Neuronal stem cell (in vitro differentiated cells): ENCODE measurements around the gene CHN2.

ENCODE experiments used
- DNase-seq: peaks from one replicate; pipeline ENCODE4 v3.0.0-alpha.2; 2013; ENCODE audit warnings: low spot score
- H2AFZ ChIP-seq: one replicate; pipeline ENCODE4 v1.6.1; 2013; ENCODE audit warnings: mild to moderate bottlenecking, low read length, inconsistent platforms
- H2AK5ac ChIP-seq: 2 replicates; pipeline ENCODE4 v1.6.1; 2013; ENCODE audit warnings: low read depth, mild to moderate bottlenecking, inconsistent platforms, low read length, moderate library complexity, mixed read lengths
- H2BK120ac ChIP-seq: 2 replicates; pipeline ENCODE4 v1.6.1; 2013; ENCODE audit warnings: low read depth, mild to moderate bottlenecking, inconsistent platforms, low read length, moderate library complexity, mixed read lengths
- H2BK12ac ChIP-seq: one replicate; pipeline ENCODE4 v1.6.1; 2013; ENCODE audit warnings: low read length, inconsistent platforms
- H2BK15ac ChIP-seq: 2 replicates; pipeline ENCODE4 v1.6.1; 2013; ENCODE audit warnings: mild to moderate bottlenecking, low read length, inconsistent platforms, mixed read lengths
- H2BK5ac ChIP-seq: one replicate; pipeline ENCODE4 v1.6.1; 2013; ENCODE audit warnings: inconsistent platforms, mild to moderate bottlenecking, low read length, moderate library complexity
- H3K14ac ChIP-seq: one replicate; pipeline ENCODE4 v1.6.1; 2013; ENCODE audit warnings: low read length, inconsistent platforms
- H3K18ac ChIP-seq: 2 replicates; pipeline ENCODE4 v1.6.1; 2013; ENCODE audit warnings: low read length, inconsistent platforms
- H3K23ac ChIP-seq: 2 replicates; pipeline ENCODE4 v1.6.1; 2013; ENCODE audit warnings: low read depth, mild to moderate bottlenecking, mixed read lengths, low read length, inconsistent platforms; ENCODE audit not compliant: poor library complexity
- H3K27ac ChIP-seq: replicated peaks from 3 replicates; pipeline ENCODE4 v1.5.1; 2013; ENCODE audit warnings: low read length, inconsistent platforms
- H3K27me3 ChIP-seq, 3 experiments: 2 replicates each; pipeline ENCODE4 v1.6.1; 2013; ENCODE audit warnings: low read length in 3 of 3, mild to moderate bottlenecking in 2 of 3, inconsistent platforms in 1 of 3, low read depth in 1 of 3, mixed read lengths in 1 of 3, moderate library complexity in 1 of 3; ENCODE audit not compliant: control insufficient read depth in 3 of 3, insufficient read depth in 3 of 3
- H3K36me3 ChIP-seq, 2 donors: replicated peaks in 1 of 2; 2 replicates each; pipeline ENCODE4 v1.6.1; 2013; ENCODE audit warnings: low read length in 2 of 2; ENCODE audit not compliant: control insufficient read depth in 2 of 2, insufficient read depth in 2 of 2
- H3K4ac ChIP-seq: 2 replicates; pipeline ENCODE4 v1.6.1; 2013; ENCODE audit warnings: inconsistent platforms, mild to moderate bottlenecking, low read length, moderate library complexity
- H3K4me1 ChIP-seq, 2 donors: 1 replicate in 1 of 2; 2 replicates in 1 of 2; pipeline ENCODE4 v1.6.1; 2013; ENCODE audit warnings: low read length in 2 of 2, low read depth in 1 of 2; ENCODE audit not compliant: control insufficient read depth in 2 of 2, insufficient read depth in 1 of 2
- H3K4me2 ChIP-seq: one replicate; pipeline ENCODE4 v1.6.1; 2013; ENCODE audit warnings: mild to moderate bottlenecking, low read length, inconsistent platforms; ENCODE audit not compliant: insufficient read depth, poor library complexity, severe bottlenecking
- H3K4me3 ChIP-seq, 2 donors: 2 replicates each; pipeline ENCODE4 v1.5.1; 2013; ENCODE audit warnings: low read length in 2 of 2, mild to moderate bottlenecking in 2 of 2, inconsistent platforms in 1 of 2, moderate library complexity in 1 of 2
- H3K79me1 ChIP-seq: one replicate; pipeline ENCODE4 v1.6.1; 2013; ENCODE audit warnings: low read depth, mild to moderate bottlenecking, inconsistent platforms, low read length, moderate library complexity
- H3K9ac ChIP-seq: one replicate; pipeline ENCODE4 v1.6.1; 2013; ENCODE audit warnings: mild to moderate bottlenecking, low read depth, low read length, inconsistent platforms; ENCODE audit not compliant: poor library complexity
- H3K9me3 ChIP-seq, 2 donors: replicated peaks in 1 of 2; 2 replicates each; pipeline versions ENCODE3 to v1.6.1; 2013; ENCODE audit warnings: low read length in 2 of 2, mild to moderate bottlenecking in 2 of 2, inconsistent platforms in 1 of 2, low read depth in 1 of 2, mixed read lengths in 1 of 2, moderate library complexity in 1 of 2; ENCODE audit not compliant: control insufficient read depth in 2 of 2, insufficient read depth in 1 of 2
- H4K8ac ChIP-seq: one replicate; pipeline ENCODE4 v1.6.1; 2013; ENCODE audit warnings: low read depth, mild to moderate bottlenecking, inconsistent platforms, low read length, moderate library complexity
- H4K91ac ChIP-seq: one replicate; pipeline ENCODE4 v1.6.1; 2013; ENCODE audit warnings: low read length, low read depth, mild to moderate bottlenecking, inconsistent platforms; ENCODE audit not compliant: poor library complexity
- WGBS, 2 donors: extraction: QIAGEN DNeasy Blood & Tissue Kit; methylation state at CpG; one replicate each; pipeline ENCODE4 v1.1.7; 2013; ENCODE audit warnings: missing lambda C conversion rate in 2 of 2, mixed read lengths in 1 of 2; ENCODE audit not compliant: insufficient read length in 2 of 2, insufficient replicate concordance in 1 of 2; ENCODE audit errors: extremely low coverage in 2 of 2; 5-methylcytosine and 5-hydroxymethylcytosine counted together

Gene CHN2

DNA sequence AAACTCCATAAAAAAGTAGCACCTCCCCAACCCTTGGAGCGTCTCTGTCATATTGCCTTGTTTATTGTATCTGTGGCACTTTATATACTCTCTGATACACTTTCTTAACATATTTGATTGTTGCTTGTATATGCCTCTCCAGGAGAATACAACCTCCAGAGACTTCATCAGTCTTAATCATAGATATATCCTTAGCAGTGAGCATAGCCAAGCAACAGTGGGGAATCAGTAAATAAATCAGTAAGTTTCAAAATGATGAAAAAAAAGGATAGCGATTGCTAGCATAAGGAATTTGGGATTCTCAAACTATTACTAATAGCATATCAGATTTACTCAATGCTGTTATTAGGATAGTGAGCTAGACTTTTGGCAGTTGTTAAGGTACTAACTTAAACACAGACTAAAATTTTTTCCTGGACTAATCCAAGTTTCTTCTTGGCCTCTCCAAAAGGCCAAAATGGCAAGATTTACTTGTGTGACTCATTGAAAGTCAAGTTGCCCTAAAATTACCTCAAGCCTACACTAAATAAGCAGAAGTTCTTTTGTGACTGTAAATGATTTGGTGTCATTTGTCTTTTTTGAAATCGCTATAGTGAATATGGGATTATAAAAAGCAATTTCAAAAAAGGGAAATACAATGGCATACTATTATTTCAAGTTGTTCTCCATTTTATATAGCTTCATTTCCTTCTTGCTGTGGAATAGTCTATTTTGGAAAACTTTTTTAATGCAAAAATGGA lies 177.9 kb downstream of the CHN2 start:
- no CpG with 5 or more reads among the region's 3 CpGs for WGBS, 2 donors
- Histone ChIP-seq H3K79me1 (no peaks in the 10 kb centered on the region), H3K18ac (no peak overlapping the region)

DNA sequence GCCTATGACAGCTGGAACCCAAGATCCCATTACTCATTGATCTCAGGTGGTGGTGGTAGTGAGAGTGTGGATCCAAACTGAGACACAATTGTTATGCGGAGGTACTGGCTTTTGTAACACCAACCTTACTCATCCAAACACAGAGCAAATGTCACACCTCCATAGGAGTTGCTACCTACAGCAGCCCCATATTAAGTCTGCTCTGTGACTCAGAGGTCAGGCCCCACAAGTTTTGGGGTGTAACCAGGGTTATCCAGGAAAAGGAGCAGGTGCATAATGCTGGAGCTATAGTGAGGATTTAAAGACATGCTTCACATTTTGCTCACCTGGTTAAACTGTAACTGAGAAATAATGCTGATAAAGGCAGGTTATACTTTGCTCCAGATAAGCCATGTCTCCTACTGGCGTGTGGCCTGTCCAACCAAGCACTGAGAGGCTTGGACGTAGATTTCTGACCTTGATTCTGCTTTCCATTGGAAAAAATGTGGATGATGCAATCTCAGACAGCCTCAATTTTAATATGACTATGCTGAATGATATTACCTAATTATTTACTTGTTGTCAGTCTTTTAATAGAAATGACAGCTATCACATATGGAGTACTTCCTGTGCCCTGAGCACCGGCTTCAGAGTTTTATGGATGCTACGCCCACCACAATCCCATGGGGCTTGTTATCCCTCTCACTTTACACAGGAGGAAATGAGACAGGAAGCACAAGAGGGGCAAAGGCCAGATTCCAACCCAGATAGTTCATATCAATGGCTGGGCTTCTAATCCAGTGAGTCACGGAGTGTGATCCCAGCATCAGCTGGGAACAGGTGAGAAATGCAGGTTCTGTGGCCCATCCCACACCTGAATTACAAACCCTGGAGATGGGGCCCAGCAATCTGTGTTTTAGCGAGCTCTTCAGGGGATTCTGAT lies 181.3 kb downstream of the CHN2 start:
- H3K14ac ChIP-seq: no peak overlapping the region
- H2BK5ac ChIP-seq: no peak overlapping the region
- no peaks in the 10 kb centered on the region for H3K79me1 ChIP-seq
- H3K36me3 ChIP-seq: no peaks in the 10 kb centered on the region
- H3K9ac ChIP-seq: no peak overlapping the region
- H3K4ac ChIP-seq: no peak overlapping the region
- H3K23ac ChIP-seq: no peak overlapping the region
- no peaks in the 10 kb centered on the region for H3K9me3 ChIP-seq
- no peak overlapping the region for H2AK5ac ChIP-seq
- H3K4me2 ChIP-seq: no peak overlapping the region
- H3K4me3 ChIP-seq: no peak overlapping the region
- H2BK15ac ChIP-seq: no peak overlapping the region
- WGBS, 2 donors: no CpG with 5 or more reads among the region's 7 CpGs
- no peak for DNase-seq
- no peak overlapping the region for H3K18ac ChIP-seq
- no peak overlapping the region for H2BK120ac ChIP-seq
- no peak overlapping the region for H2AFZ ChIP-seq
- H4K8ac ChIP-seq: no peak overlapping the region
- no peak overlapping the region for H3K27ac ChIP-seq
- H2BK12ac ChIP-seq: no peak overlapping the region
- no peak overlapping the region for H4K91ac ChIP-seq
- H3K27me3 ChIP-seq: no peaks in the 10 kb centered on the region
- no peaks in the 10 kb centered on the region for H3K4me1 ChIP-seq

More for the DNA sequence above, 177.9 kb downstream of the CHN2 start:
- Histone ChIP-seq H2BK5ac (no peak overlapping the region), H3K14ac (no peak overlapping the region), H3K4me3 (no peak overlapping the region), H3K23ac (no peak overlapping the region), H2AFZ (no peak overlapping the region), H2BK12ac (no peak overlapping the region), H3K4ac (no peak overlapping the region), H4K91ac (no peak overlapping the region), H3K4me2 (no peak overlapping the region), H3K27ac (no peak overlapping the region), H2BK120ac (no peak overlapping the region), H3K27me3 (no peaks in the 10 kb centered on the region), H3K9me3 (no peaks in the 10 kb centered on the region), H2BK15ac (no peak overlapping the region), H3K4me1 (no peaks in the 10 kb centered on the region), H4K8ac (no peak overlapping the region), H2AK5ac (no peak overlapping the region), H3K36me3 (no peaks in the 10 kb centered on the region), H3K9ac (no peak overlapping the region)
- DNase-seq: no peak

DNA sequence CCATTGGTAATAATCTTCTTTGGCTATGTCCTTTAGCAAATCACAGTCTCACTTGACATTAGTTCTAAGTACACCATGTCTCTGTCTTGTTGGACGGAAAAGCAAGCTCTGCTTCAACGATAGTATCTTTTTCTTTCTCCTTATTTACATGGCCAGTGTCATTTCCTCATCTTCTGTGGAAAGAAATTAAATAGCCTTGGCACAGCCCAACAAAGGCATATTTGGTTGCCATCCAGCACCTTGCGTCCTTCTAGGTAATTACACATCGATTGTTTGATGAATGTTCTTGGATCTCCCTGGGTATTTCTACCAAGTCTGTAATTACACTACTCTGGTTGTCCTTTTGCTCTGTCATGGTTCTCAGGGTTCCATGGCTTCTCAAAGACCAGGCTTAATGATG lies 183.1 kb downstream of the CHN2 start:
- H2BK15ac ChIP-seq: no peak overlapping the region
- H3K4me1 ChIP-seq: no peaks in the 10 kb centered on the region
- H2BK5ac ChIP-seq: no peak overlapping the region
- H4K91ac ChIP-seq: no peak overlapping the region
- WGBS, 2 donors: no CpG with 5 or more reads among the region's 4 CpGs
- H3K18ac ChIP-seq: no peak overlapping the region
- H3K36me3 ChIP-seq: no peaks in the 10 kb centered on the region
- H3K9me3 ChIP-seq: no peaks in the 10 kb centered on the region
- H2BK120ac ChIP-seq: no peak overlapping the region
- H2AK5ac ChIP-seq: no peak overlapping the region
- no peak overlapping the region for H3K4me3 ChIP-seq
- H4K8ac ChIP-seq: no peak overlapping the region
- no peaks in the 10 kb centered on the region for H3K27me3 ChIP-seq
- H3K4ac ChIP-seq: no peak overlapping the region
- H3K14ac ChIP-seq: no peak overlapping the region
- H3K4me2 ChIP-seq: no peak overlapping the region
- H3K23ac ChIP-seq: no peak overlapping the region
- H2BK12ac ChIP-seq: no peak overlapping the region
- H3K27ac ChIP-seq: no peak overlapping the region
- H3K9ac ChIP-seq: no peak overlapping the region
- DNase-seq: no peak
- H2AFZ ChIP-seq: no peak overlapping the region
- no peaks in the 10 kb centered on the region for H3K79me1 ChIP-seq

DNA sequence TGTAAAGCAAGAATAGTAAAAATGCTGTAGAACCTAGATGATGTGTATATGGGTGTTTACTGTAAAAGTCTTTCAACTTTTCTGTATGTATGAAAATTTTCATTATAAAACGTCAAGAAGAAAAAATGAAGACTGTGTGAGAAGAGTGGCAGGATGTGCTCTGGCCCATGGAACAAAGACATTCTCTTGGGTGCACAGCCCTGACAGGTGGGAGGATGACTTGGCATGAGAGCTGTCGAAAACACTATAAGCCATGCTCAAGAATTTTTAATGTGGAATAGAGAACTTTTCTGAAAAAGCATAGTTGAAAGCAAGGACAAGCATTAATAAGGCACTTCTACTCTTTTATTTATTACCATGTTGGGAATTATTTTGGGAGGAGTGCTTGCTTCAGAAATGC lies 185.0 kb downstream of the CHN2 start:
- H2AK5ac ChIP-seq: no peak overlapping the region

More for the DNA sequence above, 185.0 kb downstream of the CHN2 start:
- Histone ChIP-seq H3K4me1 (no peaks in the 10 kb centered on the region), H2BK5ac (no peak overlapping the region), H3K36me3 (no peaks in the 10 kb centered on the region), H3K4me3 (no peak overlapping the region), H3K27ac (no peak overlapping the region), H2BK12ac (no peak overlapping the region), H4K91ac (no peak overlapping the region), H3K14ac (no peak overlapping the region), H3K4ac (no peak overlapping the region), H2BK15ac (no peak overlapping the region), H3K9ac (no peak overlapping the region), H2BK120ac (no peak overlapping the region), H3K9me3 (no peaks in the 10 kb centered on the region), H2AFZ (no peak overlapping the region), H3K18ac (no peak overlapping the region), H3K79me1 (no peaks in the 10 kb centered on the region), H3K4me2 (no peak overlapping the region), H3K27me3 (no peaks in the 10 kb centered on the region), H3K23ac (no peak overlapping the region), H4K8ac (no peak overlapping the region)
- DNase-seq: no peak
- no CpG with 5 or more reads among the region's 2 CpGs for WGBS, 2 donors
